OCI-LY7 (cell line): ENCODE results near the gene GNB5.

Source experiments
- CTCF ChIP-seq: fragments of 200-600 bp; sonication (generic); conservative IDR thresholded peaks from 2 replicates; pipeline ENCODE4 v1.5.1; 2014; ENCODE audit warnings: mild to moderate bottlenecking, antibody characterized with exemption, low read length, moderate library complexity, mixed read lengths
- EZH2phosphoT487 ChIP-seq: fragments of 200-600 bp; sonication (generic); IDR thresholded peaks from 2 replicates; pipeline ENCODE4 v1.6.1; 2018; ENCODE audit warnings: low read depth, borderline replicate concordance, mild to moderate bottlenecking, mixed run types, antibody characterized with exemption, low read length, moderate library complexity, mixed read lengths

- TF ChIP-seq CTCF, result no peak
- no peak for TF ChIP-seq EZH2phosphoT487
Observed at GRCh38 chr15:52107238-52107637, 84.0 kb downstream of the GNB5 start.
